Naive B cell (primary cell): ENCODE measurements around the gene ARHGAP1. TPM values are rescaled to one million over a fixed set of nuclear protein-coding genes. Genes with fewer than 3 reads are reported as not detected.
"Not testable (repeated sequence)": the region's sequence is repeated elsewhere in the genome, so short reads cannot be mapped to it uniquely, and the experiment has no call there.

Experiments used
- ATAC-seq, 2 donors: fragments of 150-1000 bp; cut with Tn5 transposase; 2 replicates each; pipeline ENCODE4 v1.10.0; 2021; ENCODE audit warnings: low read depth in 2 of 2, mild to moderate bottlenecking in 2 of 2, moderate library complexity in 2 of 2
- DNase-seq: peaks from one replicate; pipeline ENCODE4 v3.0.0; 2022
- H3K27ac Mint-ChIP-seq, 6 donors: one replicate each; pipeline ENCODE4 v1.8.0; 2020 to 2022; ENCODE audit warnings: mild to moderate bottlenecking in 6 of 6, mixed read lengths in 6 of 6, moderate library complexity in 5 of 6, inconsistent platforms in 2 of 6
- H3K27me3 Mint-ChIP-seq, 3 donors: one replicate each; pipeline ENCODE4 v1.8.0; 2021 to 2022; ENCODE audit warnings: mixed read lengths in 3 of 3, mild to moderate bottlenecking in 1 of 3
- H3K36me3 Mint-ChIP-seq, 2 donors: one replicate each; pipeline ENCODE4 v1.8.0; 2020 to 2022; ENCODE audit warnings: mixed read lengths in 2 of 2, inconsistent platforms in 1 of 2, mild to moderate bottlenecking in 1 of 2
- H3K4me1 Mint-ChIP-seq, 3 donors: one replicate each; pipeline ENCODE4 v1.8.0; 2020 to 2022; ENCODE audit warnings: mixed read lengths in 3 of 3, inconsistent platforms in 1 of 3, mild to moderate bottlenecking in 1 of 3, moderate library complexity in 1 of 3
- H3K4me3 Mint-ChIP-seq, 8 donors: one replicate each; pipeline ENCODE4 v1.8.0; 2020 to 2022; ENCODE audit warnings: mild to moderate bottlenecking in 8 of 8, mixed read lengths in 8 of 8, moderate library complexity in 8 of 8, inconsistent platforms in 2 of 8
- H3K9me3 Mint-ChIP-seq, 7 donors: one replicate each; pipeline ENCODE4 v1.8.0; 2020 to 2022; ENCODE audit warnings: mixed read lengths in 7 of 7, mild to moderate bottlenecking in 5 of 7, inconsistent platforms in 2 of 7, moderate library complexity in 1 of 7
- polyA plus RNA-seq, 6 donors: library from polyadenylated mRNA; unstranded; fragments of 300-500 nt; fragmentation: Illumina TruSeq; gene quantifications; one replicate each; pipeline ENCODE4 v1.2.3, GENCODE V29; 2021; ENCODE audit warnings: low read depth in 6 of 6

Gene ARHGAP1
- polyA plus RNA-seq, 6 donors from 2014 or later, result 31.4 to 51.6 (median 34.7) TPM

- ATAC-seq, H3K4me3 Mint-ChIP-seq, H3K9me3 Mint-ChIP-seq, DNase-seq, H3K27me3 Mint-ChIP-seq: not testable (repeated sequence)
- Mint-ChIP-seq H3K27ac (peak overlapping the region in 1 of 6 donors; percentile 37), H3K4me1 (peaks cover 9 to 22% (median 15%) of the 10 kb centered on the region in 3 donors), H3K36me3 (peaks cover 18 to 26% of the 10 kb centered on the region in 2 donors)
Measured at GRCh38 chr11:46670521-46670920, 29.9 kb downstream of the ARHGAP1 start.

GRCh38 chr11:46669711-46670139, 30.7 kb downstream of the ARHGAP1 start:
- peaks cover 18 to 29% of the 10 kb centered on the region in 2 donors for H3K36me3 Mint-ChIP-seq
- no peak overlapping the region for H3K4me3 Mint-ChIP-seq
- H3K27ac Mint-ChIP-seq, result peak overlapping the region in 1 of 6 donors; percentile 39
- DNase-seq (no peak), ATAC-seq (no peak)
- peaks cover 5 to 14% (median 9%) of the 10 kb centered on the region in 3 donors for H3K4me1 Mint-ChIP-seq
- H3K9me3 Mint-ChIP-seq, result no peaks in the 10 kb centered on the region
- no peaks in the 10 kb centered on the region for H3K27me3 Mint-ChIP-seq

GRCh38 chr11:46668480-46669085, 31.8 kb downstream of the ARHGAP1 start:
- no peak for DNase-seq
- H3K27ac Mint-ChIP-seq, result peak overlapping the region in 2 of 6 donors; percentile 15 to 59
- no peak for ATAC-seq
- no peaks in the 10 kb centered on the region for H3K9me3 Mint-ChIP-seq
- H3K36me3 Mint-ChIP-seq, result peaks cover 18 to 39% of the 10 kb centered on the region in 2 donors
- peaks cover 0 to 4% (median 3%) of the 10 kb centered on the region in 3 donors for H3K4me1 Mint-ChIP-seq
- H3K4me3 Mint-ChIP-seq, result peak overlapping the region in 1 of 8 donors; percentile 4
- H3K27me3 Mint-ChIP-seq, result no peaks in the 10 kb centered on the region

GRCh38 chr11:46667043-46667481, 33.4 kb downstream of the ARHGAP1 start:
- DNase-seq (no peak), ATAC-seq (no peak)
- H3K9me3 Mint-ChIP-seq, result no peaks in the 10 kb centered on the region
- no peak overlapping the region for H3K4me3 Mint-ChIP-seq
- H3K27me3 Mint-ChIP-seq, result no peaks in the 10 kb centered on the region
- peaks cover 0 to 4% (median 0%) of the 10 kb centered on the region in 3 donors for H3K4me1 Mint-ChIP-seq
- H3K27ac Mint-ChIP-seq, result peak overlapping the region in 1 of 6 donors; percentile 59
- peaks cover 18 to 30% of the 10 kb centered on the region in 2 donors for H3K36me3 Mint-ChIP-seq

GRCh38 chr11:46666516-46666915, 33.9 kb downstream of the ARHGAP1 start:
- Mint-ChIP-seq H3K27ac (peak overlapping the region in 2 of 6 donors; percentile 51 to 59), H3K27me3 (no peaks in the 10 kb centered on the region), H3K4me3 (no peak overlapping the region), H3K36me3 (peaks cover 18 to 28% of the 10 kb centered on the region in 2 donors), H3K4me1 (peaks cover 0 to 4% (median 0%) of the 10 kb centered on the region in 3 donors), H3K9me3 (no peaks in the 10 kb centered on the region)
- no peak for ATAC-seq
- DNase-seq, result no peak

GRCh38 chr11:46665356-46665755, 35.1 kb downstream of the ARHGAP1 start:
- Mint-ChIP-seq H3K4me1 (peaks cover 0 to 4% (median 0%) of the 10 kb centered on the region in 3 donors), H3K4me3 (no peak overlapping the region), H3K27ac (peak overlapping the region in 1 of 6 donors; percentile 39), H3K36me3 (peaks cover 18 to 28% of the 10 kb centered on the region in 2 donors), H3K27me3 (no peaks in the 10 kb centered on the region), H3K9me3 (no peaks in the 10 kb centered on the region)
- DNase-seq (no peak), ATAC-seq (no peak)

- Mint-ChIP-seq H3K27ac (peak overlapping the region in 2 of 6 donors; percentile 39 to 69), H3K4me1 (peaks cover 0 to 4% (median 0%) of the 10 kb centered on the region in 3 donors), H3K27me3 (no peaks in the 10 kb centered on the region), H3K9me3 (no peaks in the 10 kb centered on the region), H3K36me3 (peaks cover 21 to 25% of the 10 kb centered on the region in 2 donors), H3K4me3 (no peak overlapping the region)
- DNase-seq (no peak), ATAC-seq (no peak)
Measured at GRCh38 chr11:46664612-46665011, 35.8 kb downstream of the ARHGAP1 start.

GRCh38 chr11:46663277-46663940, 37.0 kb downstream of the ARHGAP1 start:
- Mint-ChIP-seq H3K27ac (peak overlapping the region in 1 of 6 donors; percentile 66), H3K9me3 (no peaks in the 10 kb centered on the region), H3K4me1 (peaks cover 0 to 4% (median 0%) of the 10 kb centered on the region in 3 donors), H3K4me3 (no peak overlapping the region), H3K27me3 (no peaks in the 10 kb centered on the region), H3K36me3 (peaks cover 22 to 23% of the 10 kb centered on the region in 2 donors)
- ATAC-seq (no peak), DNase-seq (no peak)

GRCh38 chr11:46662366-46662765, 38.1 kb downstream of the ARHGAP1 start:
- no peaks in the 10 kb centered on the region for H3K9me3 Mint-ChIP-seq
- no peaks in the 10 kb centered on the region for H3K27me3 Mint-ChIP-seq
- no peak overlapping the region for H3K4me3 Mint-ChIP-seq
- peaks cover 0 to 4% (median 0%) of the 10 kb centered on the region in 3 donors for H3K4me1 Mint-ChIP-seq
- H3K27ac Mint-ChIP-seq, result no peak overlapping the region
- DNase-seq (no peak), ATAC-seq (no peak)
- H3K36me3 Mint-ChIP-seq, result peaks cover 22 to 23% of the 10 kb centered on the region in 2 donors

GRCh38 chr11:46661836-46662235, 38.6 kb downstream of the ARHGAP1 start:
- Mint-ChIP-seq H3K27ac (no peak overlapping the region), H3K9me3 (no peaks in the 10 kb centered on the region), H3K27me3 (no peaks in the 10 kb centered on the region), H3K4me1 (peaks cover 0 to 2% (median 0%) of the 10 kb centered on the region in 3 donors), H3K36me3 (peaks cover 18 to 26% of the 10 kb centered on the region in 2 donors), H3K4me3 (no peak overlapping the region)
- DNase-seq, result no peak
- no peak for ATAC-seq

GRCh38 chr11:46659908-46660307, 40.5 kb downstream of the ARHGAP1 start:
- DNase-seq (no peak), ATAC-seq (no peak)
- peak overlapping the region in 2 of 6 donors; percentile 1 to 17 for H3K27ac Mint-ChIP-seq
- H3K4me1 Mint-ChIP-seq, result no peaks in the 10 kb centered on the region
- H3K36me3 Mint-ChIP-seq, result peaks cover 13 to 20% of the 10 kb centered on the region in 2 donors
- H3K9me3 Mint-ChIP-seq, result no peaks in the 10 kb centered on the region
- H3K4me3 Mint-ChIP-seq, result no peak overlapping the region
- H3K27me3 Mint-ChIP-seq, result no peaks in the 10 kb centered on the region

- DNase-seq, result no peak
- Mint-ChIP-seq H3K4me1 (no peaks in the 10 kb centered on the region), H3K27ac (no peak overlapping the region), H3K9me3 (no peaks in the 10 kb centered on the region), H3K27me3 (no peaks in the 10 kb centered on the region), H3K36me3 (peaks cover 0 to 20% of the 10 kb centered on the region in 2 donors), H3K4me3 (no peak overlapping the region)
- no peak for ATAC-seq
Measured at GRCh38 chr11:46658259-46658658, 42.2 kb downstream of the ARHGAP1 start.

- no peaks in the 10 kb centered on the region for H3K9me3 Mint-ChIP-seq
- H3K27ac Mint-ChIP-seq, result peak overlapping the region in 1 of 6 donors; percentile 15
- ATAC-seq (no peak), DNase-seq (no peak)
- no peak overlapping the region for H3K4me3 Mint-ChIP-seq
- no peaks in the 10 kb centered on the region for H3K27me3 Mint-ChIP-seq
- no peaks in the 10 kb centered on the region for H3K4me1 Mint-ChIP-seq
- H3K36me3 Mint-ChIP-seq, result peaks cover 0 to 20% of the 10 kb centered on the region in 2 donors
Measured at GRCh38 chr11:46657186-46657585, 43.2 kb downstream of the ARHGAP1 start.

- ATAC-seq (no peak), DNase-seq (no peak)
- Mint-ChIP-seq H3K27ac (no peak overlapping the region), H3K27me3 (no peaks in the 10 kb centered on the region), H3K36me3 (peaks cover 9 to 27% of the 10 kb centered on the region in 2 donors), H3K9me3 (no peaks in the 10 kb centered on the region), H3K4me1 (peaks cover 0 to 3% (median 0%) of the 10 kb centered on the region in 3 donors), H3K4me3 (no peak overlapping the region)
Measured at GRCh38 chr11:46655631-46656030, 44.8 kb downstream of the ARHGAP1 start.
